Measurements from ENCODE around the gene FAM177A1. TPM values are rescaled to one million over a fixed set of nuclear protein-coding genes. Genes with fewer than 3 reads are reported as not detected.

Gene FAM177A1
- total and polyA plus RNA-seq, 9 of the 15 experiments (the other 6 are each of a cell fraction or from before 2014, with no cell fraction given): 7.7 to 36.2 (median 29.9) TPM

GRCh38 chr14:35050652-35051051 lies 4.6 kb downstream of the FAM177A1 start (continued):
- TF ChIP-seq ZNF592 (IDR thresholded peaks at IDR 0.05) (peak; percentile 78), BHLHE40 (IDR thresholded peaks at IDR 0.05; ENCODE audit: low read length) (no peak), FOXM1 (IDR thresholded peaks at IDR 0.05; ENCODE audit: low read depth) (peak; percentile 41), FOXM1 (CRISPR knock-in tag; IDR thresholded peaks at IDR 0.05; ENCODE audit: low read depth) (no peak), RCOR1 (IDR thresholded peaks at IDR 0.05; ENCODE audit: borderline replicate concordance in 1 of 2, low read depth in 2 of 2, low read length in 2 of 2) (0 out of 4 replicates have a peak, but pooled peaks of 1 of the 2 experiments have one; percentile 19), NKRF (IDR thresholded peaks at IDR 0.05; ENCODE audit: borderline replicate concordance) (no peak), ARNT (IDR thresholded peaks at IDR 0.05) (0 out of 4 replicates have a peak, but pooled peaks of 1 of the 2 experiments have one; percentile 42), ZNF3 (CRISPR knock-in tag; IDR thresholded peaks at IDR 0.05) (no peak), KDM5B (IDR thresholded peaks at IDR 0.05; ENCODE audit: insufficient replicate concordance, low read depth, low read length) (no peak), HDAC3 (IDR thresholded peaks at IDR 0.05; ENCODE audit: borderline replicate concordance, partially characterized antibody) (no peak), SAFB (IDR thresholded peaks at IDR 0.05; ENCODE audit: borderline replicate concordance, low read depth, low read length) (no peak), HDAC1 (IDR thresholded peaks at IDR 0.05) (0 out of 4 replicates have a peak, but pooled peaks of 1 of the 2 experiments have one; percentile 33), FOXO4 (CRISPR knock-in tag; IDR thresholded peaks at IDR 0.05) (no peak), TOE1 (IDR thresholded peaks at IDR 0.05; ENCODE audit: borderline replicate concordance) (0 out of 2 replicates have a peak, but pooled peaks have one; percentile 31), TOE1 (CRISPR knock-in tag; IDR thresholded peaks at IDR 0.05; ENCODE audit: borderline replicate concordance, low read depth) (no peak), MAFF (IDR thresholded peaks at IDR 0.05; ENCODE audit: low read length) (peak; percentile 96), GTF2F1 (IDR thresholded peaks at IDR 0.05; ENCODE audit: low read depth, low read length) (no peak), NBN (IDR thresholded peaks at IDR 0.05; ENCODE audit: low read depth) (no peak), TAF1 (IDR thresholded peaks at IDR 0.05; ENCODE audit: control insufficient read depth, extremely low read depth, insufficient read depth, low read length, severe bottlenecking) (no peak), SRSF7 (optimal IDR thresholded peaks at IDR 0.05; ENCODE audit: low read depth, low read length) (no peak), RFX5 (IDR thresholded peaks at IDR 0.05; ENCODE audit: low read depth, low read length) (no peak)

Measured in K562 (cell line).